Endothelial cell of umbilical vein (primary cell): ENCODE data around the gene FGA. TPM values are rescaled to one million over a fixed set of nuclear protein-coding genes. Genes with fewer than 3 reads are reported as not detected.

Source experiments
- BruUV-seq: library from RNA; stranded (reverse); fragments of 400-500 nt; replicated peaks from 2 replicates; lab custom pipeline; 2021; lab: Mats Ljungman, UMichigan
- CTCF ChIA-PET: fragments of 300-600, 350-600 bp; sonication (Branson Sonifier 250); formaldehyde crosslinking; loops from one replicate; lab custom pipeline; 2021; ENCODE audit warnings: antibody characterized with exemption, inconsistent platforms; lab: Charles Lee
- POLR2A ChIA-PET: fragments of 300-600, 350-600 bp; sonication (Branson Sonifier 250); formaldehyde crosslinking; loops from one replicate; lab custom pipeline; 2021; ENCODE audit warnings: antibody characterized with exemption, inconsistent platforms; lab: Charles Lee
- DNase-seq: peaks from one replicate; pipeline ENCODE4 v3.0.0-alpha.2; 2011; ENCODE audit warnings: low read depth, low spot score
- FAIRE-seq: peaks from 2 replicates; lab custom pipeline; 2011; peaks lifted over from hg19 to GRCh38; lab: Jason Lieb, UNC
- H2AFZ ChIP-seq: 2 replicates; pipeline ENCODE4 v1.6.0; 2012; ENCODE audit warnings: low read depth, low read length, control low read depth, inconsistent platforms
- H3K27ac ChIP-seq: 2 replicates; pipeline ENCODE4 v1.5.1; 2011; ENCODE audit warnings: low read depth, mild to moderate bottlenecking, control low read depth, low read length, moderate library complexity; ENCODE audit not compliant: insufficient read depth
- H3K27me3 ChIP-seq, 2 experiments: 2 replicates each; pipeline versions ENCODE4 v1.6.0 to v1.6.1; 2011; ENCODE audit warnings: low read length in 2 of 2, mixed read lengths in 1 of 2; ENCODE audit not compliant: control insufficient read depth in 2 of 2, insufficient read depth in 2 of 2
- H3K36me3 ChIP-seq, 2 experiments: 2 replicates in 1 of 2; 3 replicates in 1 of 2; pipeline ENCODE4 v1.5.1; 2011; ENCODE audit warnings: low read length in 2 of 2, mild to moderate bottlenecking in 1 of 2, moderate library complexity in 1 of 2; ENCODE audit not compliant: control insufficient read depth in 2 of 2, insufficient read depth in 2 of 2; ENCODE audit errors: extremely low read depth in 1 of 2
- H3K4me1 ChIP-seq: 3 replicates; pipeline ENCODE4 v1.5.1; 2011; ENCODE audit warnings: mild to moderate bottlenecking, low read length; ENCODE audit not compliant: control insufficient read depth, insufficient read depth; ENCODE audit errors: extremely low read depth
- H3K4me2 ChIP-seq: 2 replicates; pipeline ENCODE4 v1.6.1; 2011; ENCODE audit warnings: low read length, control low read depth, mixed read lengths; ENCODE audit not compliant: insufficient read depth
- H3K4me3 ChIP-seq, 3 experiments: fragments of 200-600 bp in 1 of 3; sonication (generic), shearing (Covaris generic) in 1 of 3; replicated peaks in 1 of 3; 2 replicates each; pipeline ENCODE4 v1.5.1; 2011 to 2016; ENCODE audit warnings: control low read depth in 3 of 3, low read length in 3 of 3, mild to moderate bottlenecking in 2 of 3, inconsistent platforms in 1 of 3, low read depth in 1 of 3, moderate library complexity in 1 of 3; ENCODE audit not compliant: insufficient read depth in 1 of 3
- H3K79me2 ChIP-seq: 2 replicates; pipeline ENCODE4 v1.6.0; 2012; ENCODE audit warnings: low read length, inconsistent platforms; ENCODE audit not compliant: control insufficient read depth, insufficient read depth
- H3K9ac ChIP-seq: replicated peaks from 2 replicates; pipeline ENCODE3; 2011; ENCODE audit warnings: low read length, control low read depth; ENCODE audit not compliant: insufficient read depth; ENCODE audit errors: extremely low read depth
- H3K9me1 ChIP-seq: replicated peaks from 3 replicates; pipeline ENCODE4 v1.6.0; 2011; ENCODE audit warnings: mild to moderate bottlenecking, low read length; ENCODE audit not compliant: control insufficient read depth, insufficient read depth; ENCODE audit errors: extremely low read depth
- H3K9me3 ChIP-seq: replicated peaks from 2 replicates; pipeline ENCODE4 v1.5.1; 2012; ENCODE audit warnings: low read length, inconsistent platforms; ENCODE audit not compliant: control insufficient read depth, insufficient read depth
- H4K20me1 ChIP-seq: replicated peaks from 2 replicates; pipeline ENCODE3; 2011; ENCODE audit warnings: mild to moderate bottlenecking, low read length; ENCODE audit not compliant: control insufficient read depth, insufficient read depth; ENCODE audit errors: extremely low read depth
- EZH2 ChIP-seq: IDR thresholded peaks from 2 replicates; pipeline ENCODE4 v1.6.1; 2012; ENCODE audit warnings: borderline replicate concordance, low read depth, mild to moderate bottlenecking, moderate library complexity, low read length, inconsistent platforms; ENCODE audit not compliant: severe bottlenecking
- FOS ChIP-seq: IDR thresholded peaks from 2 replicates; pipeline ENCODE4 v1.6.1; 2011; ENCODE audit warnings: mild to moderate bottlenecking, low read length, moderate library complexity, borderline replicate concordance; ENCODE audit not compliant: insufficient read depth
- GATA2 ChIP-seq: IDR thresholded peaks from 2 replicates; pipeline ENCODE4 v1.7.0; 2011; ENCODE audit warnings: low read depth, mild to moderate bottlenecking, moderate library complexity, mixed read lengths, low read length; ENCODE audit not compliant: insufficient read length, insufficient read depth
- JUN ChIP-seq: IDR thresholded peaks from 2 replicates; pipeline ENCODE4 v1.6.1; 2011; ENCODE audit warnings: borderline replicate concordance, low read depth; ENCODE audit not compliant: insufficient read length, insufficient read depth
- MYC ChIP-seq: IDR thresholded peaks from one replicate; pipeline ENCODE4 v1.6.1; 2011; ENCODE audit warnings: mild to moderate bottlenecking, low read depth, low read length
- POLR2A ChIP-seq: IDR thresholded peaks from 2 replicates; pipeline ENCODE4 v1.6.1; 2012; ENCODE audit warnings: low read depth, mild to moderate bottlenecking, control low read depth, low read length
- POLR2AphosphoS5 ChIP-seq: IDR thresholded peaks from 2 replicates; pipeline ENCODE4 v1.6.1; 2012; ENCODE audit warnings: low read depth, mild to moderate bottlenecking, control low read depth, low read length, moderate library complexity; ENCODE audit not compliant: insufficient read depth
- dilution Hi-C: fragments of 300-500 bp; cut with MboI; formaldehyde crosslinking; loops from one replicate; pipeline ENCODE4 v1.15.0; 2019; ENCODE audit warnings: low sequenced_read_pairs; ENCODE audit not compliant: extremely low pct_ligation_motif_present
- intact Hi-C: fragments of 100-400 bp; cut with micrococcal nuclease; formaldehyde crosslinking; loops from one replicate; pipeline ENCODE4 v1.10.0; 2022
- polyA plus RNA-seq, 4 experiments: library from polyadenylated mRNA; depleted of rRNA in 3 of 4; stranded (reverse) in 3 of 4; unstranded in 1 of 4; fragments of >200 nt; gene quantifications; 2 replicates each; pipeline versions ENCODE4 v1.2.1 to v1.2.3, GENCODE V29; 2011 to 2012; ENCODE audit warnings: missing spikeins in 1 of 4
- total RNA-seq: library from RNA; stranded (reverse); gene quantifications from 2 replicates; pipeline ENCODE4 v1.2.3, GENCODE V29; 2021
- TF ChIP-seq, protein P1 (sequence below), 2 donors: IDR thresholded peaks; 1 replicate in 1 of 2; 2 replicates in 1 of 2; pipeline ENCODE4 v1.5.1; 2011; ENCODE audit warnings: low read length in 2 of 2, mild to moderate bottlenecking in 2 of 2, moderate library complexity in 2 of 2, control low read depth in 1 of 2, inconsistent platforms in 1 of 2, low read depth in 1 of 2; ENCODE audit not compliant: insufficient read depth in 1 of 2; ENCODE audit errors: extremely low read depth in 1 of 2
- TF ChIP-seq, protein P2 (sequence below): IDR thresholded peaks from 2 replicates; pipeline ENCODE4 v1.6.1; 2011; ENCODE audit not compliant: insufficient read depth, insufficient read length

The FGA gene
- total and polyA plus RNA-seq, 2 donors (not counting 3 experiments of a cell fraction or from before 2014, with no cell fraction given), result not detected

DNA sequence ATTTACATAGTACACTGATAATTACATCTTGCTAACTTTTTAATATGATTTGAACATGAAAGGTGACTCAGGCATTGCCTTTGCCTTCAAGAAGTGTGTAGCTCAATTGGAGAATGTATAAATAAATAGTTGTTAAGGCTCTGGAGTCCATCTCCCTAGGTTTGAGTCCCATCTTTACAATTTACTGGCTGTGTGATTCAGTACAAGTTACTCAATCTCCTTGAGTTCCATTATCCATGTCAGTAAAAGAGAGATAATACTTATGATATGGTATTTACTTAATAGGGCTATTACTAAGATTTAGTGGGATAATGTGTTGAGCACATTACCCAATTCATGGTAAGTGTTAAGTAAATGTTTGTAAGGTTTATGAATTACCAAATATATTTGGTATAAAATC is 23.8 kb upstream of the FGA start:
- no peak overlapping the region for H2AFZ ChIP-seq
- H3K4me1 ChIP-seq, result no peaks in the 10 kb centered on the region
- no peak overlapping the region for H3K9ac ChIP-seq
- no peak for DNase-seq
- no peak for TF ChIP-seq FOS
- TF ChIP-seq GATA2, result no peak
- no peak for TF ChIP-seq EZH2
- TF ChIP-seq, protein P1, sequence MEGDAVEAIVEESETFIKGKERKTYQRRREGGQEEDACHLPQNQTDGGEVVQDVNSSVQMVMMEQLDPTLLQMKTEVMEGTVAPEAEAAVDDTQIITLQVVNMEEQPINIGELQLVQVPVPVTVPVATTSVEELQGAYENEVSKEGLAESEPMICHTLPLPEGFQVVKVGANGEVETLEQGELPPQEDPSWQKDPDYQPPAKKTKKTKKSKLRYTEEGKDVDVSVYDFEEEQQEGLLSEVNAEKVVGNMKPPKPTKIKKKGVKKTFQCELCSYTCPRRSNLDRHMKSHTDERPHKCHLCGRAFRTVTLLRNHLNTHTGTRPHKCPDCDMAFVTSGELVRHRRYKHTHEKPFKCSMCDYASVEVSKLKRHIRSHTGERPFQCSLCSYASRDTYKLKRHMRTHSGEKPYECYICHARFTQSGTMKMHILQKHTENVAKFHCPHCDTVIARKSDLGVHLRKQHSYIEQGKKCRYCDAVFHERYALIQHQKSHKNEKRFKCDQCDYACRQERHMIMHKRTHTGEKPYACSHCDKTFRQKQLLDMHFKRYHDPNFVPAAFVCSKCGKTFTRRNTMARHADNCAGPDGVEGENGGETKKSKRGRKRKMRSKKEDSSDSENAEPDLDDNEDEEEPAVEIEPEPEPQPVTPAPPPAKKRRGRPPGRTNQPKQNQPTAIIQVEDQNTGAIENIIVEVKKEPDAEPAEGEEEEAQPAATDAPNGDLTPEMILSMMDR (IDR thresholded peaks at IDR 0.05; ENCODE audit: extremely low read depth in 1 of 2, insufficient read depth in 1 of 2, low read depth in 1 of 2, low read length in 2 of 2), result no peak
- TF ChIP-seq, protein P2, sequence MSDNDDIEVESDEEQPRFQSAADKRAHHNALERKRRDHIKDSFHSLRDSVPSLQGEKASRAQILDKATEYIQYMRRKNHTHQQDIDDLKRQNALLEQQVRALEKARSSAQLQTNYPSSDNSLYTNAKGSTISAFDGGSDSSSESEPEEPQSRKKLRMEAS, result no peak
- TF ChIP-seq JUN, result no peak
- no peak for TF ChIP-seq MYC
- no peak for TF ChIP-seq POLR2AphosphoS5
- TF ChIP-seq POLR2A, result no peak
- BruUV-seq, result no TSS peak
- no peaks in the 10 kb centered on the region for H3K36me3 ChIP-seq
- no peaks in the 10 kb centered on the region for H4K20me1 ChIP-seq
- H3K4me2 ChIP-seq, result no peak overlapping the region
- H3K9me3 ChIP-seq, result no peaks in the 10 kb centered on the region
- dilution Hi-C loops, result no loop called here
- peaks cover 0 to 7% of the 10 kb centered on the region in 2 experiments for H3K27me3 ChIP-seq
- ChIA-PET POLR2A (no interaction called here), CTCF (interaction anchor here (0.9 to 3.4 kb wide), 5 partner anchors 11 to 64 kb away, joined by 3 to 13 read pairs (median 4); partner anchors contain the start of genes FGB and PLRG1)
- H3K4me3 ChIP-seq, result no peak overlapping the region
- no peaks in the 10 kb centered on the region for H3K79me2 ChIP-seq
- no peaks in the 10 kb centered on the region for H3K9me1 ChIP-seq
- H3K27ac ChIP-seq, result no peak overlapping the region
- FAIRE-seq, result no peak
- intact Hi-C loops, result no loop called here
